ENCODE measurements around the gene SYAP1.
A peak's percentile ranks its signal among the peaks of the same experiment; 100 is the strongest.
"Not testable (repeated sequence)": the region's sequence is repeated elsewhere in the genome, so short reads cannot be mapped to it uniquely, and the experiment has no call there.

Gene SYAP1

GRCh38 chrX:16784440-16784839 is 65.0 kb downstream of the SYAP1 start:
- not testable (repeated sequence) for FAIRE-seq

GRCh38 chrX:16785247-16786138 is 66.1 kb downstream of the SYAP1 start:
- FAIRE-seq = no peak

GRCh38 chrX:16786139-16786790 is 66.9 kb downstream of the SYAP1 start, which contains the start of gene TXLNG:
Gene TXLNG (plus strand): TSS chrX:16786466. CDS start chrX:16786488, 22 bp downstream.
- FAIRE-seq = peak; percentile 98

- FAIRE-seq = no peak
These were observed 67.7 kb downstream of the SYAP1 start for GRCh38 chrX:16786791-16787735.

- no peak for FAIRE-seq
These were observed 69.1 kb downstream of the SYAP1 start for GRCh38 chrX:16788477-16788876.

- no peak for FAIRE-seq
These were observed 76.9 kb downstream of the SYAP1 start for GRCh38 chrX:16796298-16796697.

GRCh38 chrX:16797358-16797757 is 77.9 kb downstream of the SYAP1 start:
- no peak for FAIRE-seq

GRCh38 chrX:16797841-16798240 is 78.4 kb downstream of the SYAP1 start:
- no peak for FAIRE-seq

- no peak for FAIRE-seq
These were observed 85.6 kb downstream of the SYAP1 start for GRCh38 chrX:16804923-16805464.

- FAIRE-seq = no peak
These were observed 88.1 kb downstream of the SYAP1 start for GRCh38 chrX:16807548-16807947.

- no peak for FAIRE-seq
These were observed 88.6 kb downstream of the SYAP1 start for GRCh38 chrX:16807976-16808542.

GRCh38 chrX:16814597-16814996 is 95.2 kb downstream of the SYAP1 start:
- FAIRE-seq = no peak
